HPDE6-E6E7 (cell line): Measurements from ENCODE around the gene MYCN.
"Not testable (repeated sequence)": the region's sequence is repeated elsewhere in the genome, so short reads cannot be mapped to it uniquely, and the experiment has no call there.

Experiments
- DNase-seq: peaks from one replicate; pipeline ENCODE4 v3.0.0; 2011; ENCODE audit warnings: missing footprints; ENCODE audit errors: extremely low spot score

Gene MYCN

GRCh38 chr2:15943378-15944280 is 3.3 kb downstream of the MYCN start:
- no peak for DNase-seq

GRCh38 chr2:15944325-15945017 is 4.1 kb downstream of the MYCN start:
- no peak for DNase-seq

DNA sequence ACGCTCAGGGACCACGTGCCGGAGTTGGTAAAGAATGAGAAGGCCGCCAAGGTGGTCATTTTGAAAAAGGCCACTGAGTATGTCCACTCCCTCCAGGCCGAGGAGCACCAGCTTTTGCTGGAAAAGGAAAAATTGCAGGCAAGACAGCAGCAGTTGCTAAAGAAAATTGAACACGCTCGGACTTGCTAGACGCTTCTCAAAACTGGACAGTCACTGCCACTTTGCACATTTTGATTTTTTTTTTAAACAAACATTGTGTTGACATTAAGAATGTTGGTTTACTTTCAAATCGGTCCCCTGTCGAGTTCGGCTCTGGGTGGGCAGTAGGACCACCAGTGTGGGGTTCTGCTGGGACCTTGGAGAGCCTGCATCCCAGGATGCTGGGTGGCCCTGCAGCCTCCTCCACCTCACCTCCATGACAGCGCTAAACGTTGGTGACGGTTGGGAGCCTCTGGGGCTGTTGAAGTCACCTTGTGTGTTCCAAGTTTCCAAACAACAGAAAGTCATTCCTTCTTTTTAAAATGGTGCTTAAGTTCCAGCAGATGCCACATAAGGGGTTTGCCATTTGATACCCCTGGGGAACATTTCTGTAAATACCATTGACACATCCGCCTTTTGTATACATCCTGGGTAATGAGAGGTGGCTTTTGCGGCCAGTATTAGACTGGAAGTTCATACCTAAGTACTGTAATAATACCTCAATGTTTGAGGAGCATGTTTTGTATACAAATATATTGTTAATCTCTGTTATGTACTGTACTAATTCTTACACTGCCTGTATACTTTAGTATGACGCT is 5.8 kb downstream of the MYCN start:
- no peak for DNase-seq

DNA sequence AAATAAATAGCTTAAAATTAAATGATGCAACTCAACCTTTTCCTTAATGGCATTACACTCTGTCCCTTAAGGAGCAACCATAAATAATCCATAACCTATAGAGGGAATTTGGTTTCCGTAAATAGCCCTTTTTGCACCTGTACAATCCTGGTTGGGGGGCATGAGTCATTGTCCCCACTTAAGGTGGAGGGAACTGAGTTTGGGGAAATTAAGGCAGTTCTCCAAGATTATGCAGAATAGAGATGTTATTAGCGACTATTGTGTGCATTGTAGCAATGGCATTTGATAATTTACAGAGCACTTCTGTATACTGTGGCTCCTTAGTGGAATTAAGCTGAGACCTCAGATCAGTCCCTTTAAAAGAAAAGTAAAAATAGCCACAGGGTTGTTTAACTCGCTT is 6.6 kb downstream of the MYCN start:
- no peak for DNase-seq

GRCh38 chr2:15947431-15947830 is 7.1 kb downstream of the MYCN start:
- DNase-seq, result no peak

DNA sequence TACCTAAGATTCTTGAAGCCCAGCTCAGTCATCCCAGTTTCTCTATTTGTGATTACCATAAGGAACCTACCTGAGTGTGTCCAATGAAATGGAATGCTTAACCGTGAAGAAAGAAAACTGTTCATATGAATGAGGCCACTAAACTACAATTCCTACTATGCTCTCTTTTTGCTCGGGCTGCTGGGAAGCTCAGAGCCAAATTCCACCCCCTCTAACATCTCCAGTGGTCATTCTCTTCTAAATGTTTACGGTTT is 8.3 kb downstream of the MYCN start:
- no peak for DNase-seq

GRCh38 chr2:15949126-15949525 is 8.8 kb downstream of the MYCN start:
- DNase-seq, result no peak

DNA sequence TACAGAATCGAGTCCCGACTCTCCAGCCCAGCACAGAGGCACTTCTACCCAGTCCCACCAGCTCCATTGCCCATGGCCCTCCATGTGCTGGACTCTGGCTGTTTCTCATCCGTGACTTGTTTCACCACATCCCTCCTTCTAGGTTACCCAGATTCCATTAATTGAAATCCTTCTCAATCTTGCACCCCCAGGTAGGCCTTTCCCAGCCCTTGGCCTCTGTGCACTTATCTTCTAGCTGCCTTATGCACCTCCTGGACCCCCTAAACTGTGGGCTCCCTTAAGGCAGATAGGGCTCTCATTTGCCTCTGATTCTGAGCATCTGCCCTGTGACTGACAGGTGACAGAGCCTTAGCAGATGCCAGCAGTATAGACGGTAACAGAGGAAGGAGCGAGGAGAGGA is 9.2 kb downstream of the MYCN start:
- DNase-seq, result no peak

GRCh38 chr2:15950088-15950952 is 10.0 kb downstream of the MYCN start:
- DNase-seq, result no peak

DNA sequence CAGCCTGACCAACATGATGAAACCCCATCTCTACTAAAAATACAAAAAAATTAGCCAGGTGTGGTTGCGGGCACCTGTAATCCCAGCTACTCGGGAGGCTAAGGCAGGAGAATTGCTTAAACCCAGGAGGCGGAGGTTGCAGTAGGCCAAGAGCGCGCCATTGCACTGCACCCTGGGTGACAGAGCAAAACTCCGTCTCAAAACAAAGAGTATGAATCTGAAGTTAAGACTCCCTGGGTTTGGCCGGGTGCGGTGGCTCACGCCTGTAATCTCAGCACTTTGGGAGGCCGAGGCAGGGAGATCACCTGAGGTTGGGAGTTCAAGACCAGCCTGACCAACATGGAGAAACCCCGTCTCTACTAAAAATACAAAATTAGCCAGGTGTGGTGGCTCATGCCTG is 11.6 kb downstream of the MYCN start:
- DNase-seq, result not testable (repeated sequence)

GRCh38 chr2:15952451-15953146 is 12.2 kb downstream of the MYCN start:
- no peak for DNase-seq

GRCh38 chr2:15953147-15953630 is 12.8 kb downstream of the MYCN start:
- no peak for DNase-seq

- DNase-seq, result no peak
These were observed 13.7 kb downstream of the MYCN start for GRCh38 chr2:15953891-15954680.

DNA sequence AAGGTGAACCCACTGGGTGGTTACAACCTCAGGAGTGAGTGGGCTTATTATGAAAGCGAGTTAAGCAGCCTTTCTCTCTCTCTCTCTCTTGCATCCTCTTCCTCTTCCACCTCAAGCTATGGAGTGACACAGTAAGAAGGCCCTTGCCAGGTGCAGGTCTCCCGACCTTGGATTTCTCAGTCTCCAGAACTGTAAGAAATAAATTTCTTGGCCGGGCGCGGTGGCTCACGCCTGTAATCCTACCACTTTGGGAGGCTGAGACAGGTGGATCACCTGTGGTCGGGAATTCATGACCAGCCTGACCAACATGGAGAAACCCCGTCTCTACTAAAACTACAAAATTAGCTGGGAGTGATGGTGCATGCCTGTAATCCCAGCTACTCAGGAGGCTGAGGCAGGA is 14.4 kb downstream of the MYCN start:
- DNase-seq, result no peak

- DNase-seq, result no peak
These were observed 15.1 kb downstream of the MYCN start for GRCh38 chr2:15955232-15955988.

GRCh38 chr2:15956230-15956629 is 15.9 kb downstream of the MYCN start:
- DNase-seq, result no peak

DNA sequence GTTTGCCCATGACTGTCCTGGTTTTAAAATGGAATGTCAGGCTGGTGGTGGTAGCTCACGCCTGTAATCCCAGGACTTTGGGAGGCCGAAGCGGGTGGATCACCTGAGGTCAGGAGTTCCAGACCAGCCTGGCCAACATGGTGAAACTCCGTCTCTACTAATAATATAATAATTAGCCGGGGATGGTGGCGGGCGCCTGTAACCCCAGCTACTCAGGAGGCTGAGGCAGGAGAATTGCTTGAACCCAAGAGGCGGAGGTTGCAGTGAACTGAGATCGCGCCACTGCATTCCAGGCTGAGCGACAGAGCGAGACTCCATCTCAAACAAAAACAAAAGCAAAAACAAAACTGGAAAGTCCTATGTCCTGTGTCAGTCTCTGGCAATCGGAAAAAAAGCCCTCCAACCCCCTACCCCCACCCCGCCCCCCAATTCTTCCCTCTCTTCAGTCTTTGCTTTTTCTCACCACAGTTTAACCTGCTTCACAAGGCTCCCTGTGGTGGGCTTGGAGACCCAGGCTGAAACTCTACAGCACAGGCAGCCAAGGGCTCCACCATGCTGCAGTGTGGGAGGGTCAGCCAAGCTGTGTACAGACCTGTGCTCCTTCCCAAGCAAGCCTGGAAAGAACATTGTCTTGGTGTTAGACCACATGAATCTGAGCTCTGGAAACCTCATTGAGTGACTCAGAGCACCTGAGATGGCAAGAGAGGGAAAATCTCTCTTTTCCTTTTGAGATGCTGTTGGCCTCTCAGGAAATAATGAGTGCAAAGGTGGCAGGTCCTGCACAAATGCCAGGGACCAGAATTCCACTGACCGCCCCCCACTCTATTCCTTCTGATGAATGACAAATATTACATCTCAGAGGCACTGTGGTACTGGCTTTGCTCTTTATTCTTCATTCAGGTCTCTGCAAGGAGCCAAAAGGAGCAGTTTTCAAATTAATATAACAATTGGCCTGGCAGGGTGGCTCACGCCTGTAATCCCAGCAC is 16.7 kb downstream of the MYCN start:
- no peak for DNase-seq
